Measurements from ENCODE around the gene SUCLG2.

SUCLG2 gene

DNA sequence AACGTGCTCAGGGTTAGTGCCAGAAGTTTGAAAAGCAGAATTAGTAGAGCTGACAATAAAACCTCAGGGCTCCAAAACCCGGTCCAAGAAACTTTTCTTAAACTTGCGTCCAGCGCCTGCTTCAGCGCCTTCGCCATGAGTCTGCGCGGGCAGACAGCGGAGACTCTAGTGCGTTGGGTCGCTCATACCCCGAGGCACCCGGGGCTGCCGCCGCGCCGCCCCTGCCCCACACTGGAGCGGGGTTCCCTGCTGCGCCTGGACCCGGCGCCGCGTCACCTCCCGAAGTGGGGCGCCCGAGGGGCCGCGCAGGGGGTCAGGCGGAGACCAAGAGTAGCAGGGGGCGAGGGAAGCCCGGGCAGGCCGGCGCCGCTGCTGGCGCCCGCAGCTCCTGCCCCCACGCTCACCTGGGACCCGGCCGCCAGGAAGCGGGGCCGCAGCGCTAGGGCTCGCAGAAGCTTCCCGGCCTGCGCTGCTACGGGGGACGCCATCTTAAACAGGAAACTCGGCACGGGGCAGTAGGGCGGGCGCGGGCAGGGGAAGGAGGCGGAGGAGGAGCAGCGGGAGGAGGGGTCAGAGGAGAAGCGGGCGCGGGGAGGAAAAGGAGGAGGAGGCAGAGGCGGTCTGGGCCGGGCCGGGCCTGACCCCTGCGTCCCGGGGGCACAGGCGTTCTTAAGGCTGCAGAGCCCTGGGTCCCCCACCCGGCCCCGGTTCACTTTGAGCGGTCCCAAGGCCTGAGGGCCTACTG is at the start of gene SUCLG2:
Gene SUCLG2 (minus strand): TSS at position 514 of the 745 bp plus-strand sequence. CDS start 26 bp downstream, at position 488.
- Histone ChIP-seq H3K4me2 (peak within 1 kb of the TSS; percentile 89), H3K36me3 (no peaks in the 10 kb centered on the region), H3K9me3 (no peaks in the 10 kb centered on the region; the same call in 1 of the 2 replicates), H3K27ac (peak within 1 kb of the TSS; percentile 96), H3K4me3 (peak within 1 kb of the TSS; percentile 90), H3K9ac (peak within 1 kb of the TSS; percentile 92), H3K27me3 (0 out of 2 replicates have a peak, but pooled peaks cover 7% of the 10 kb centered on the region), H3K4me1 (peaks cover 47% of the 10 kb centered on the region), H4K20me1 (no peaks in the 10 kb centered on the region; the same call in 1 of the 2 replicates)
- TF ChIP-seq Cebpa-rat (IDR thresholded peaks at IDR 0.05): no peak

DNA sequence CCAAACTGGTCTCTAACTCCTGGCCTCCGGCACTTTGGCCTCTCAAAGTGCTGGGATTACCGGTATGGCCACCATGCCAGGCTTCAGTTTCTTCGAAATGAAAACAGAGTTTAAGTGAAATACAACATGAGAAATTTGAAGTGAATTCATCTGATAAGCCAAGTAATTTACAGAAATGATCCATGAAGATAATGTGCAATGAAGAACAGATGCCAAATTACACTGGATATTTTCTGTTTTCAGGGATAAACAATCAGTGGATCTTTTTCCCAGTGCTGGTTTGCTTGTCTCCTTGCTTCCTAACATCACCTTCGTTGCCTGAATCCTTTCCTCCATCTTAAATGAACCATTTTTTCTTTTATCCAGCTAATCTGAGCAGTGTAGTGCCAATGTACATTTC is 46.2 kb upstream of the SUCLG2 start:
- H3K4me3 ChIP-seq: no peak overlapping the region
- no peaks in the 10 kb centered on the region for H4K20me1 ChIP-seq
- H3K9ac ChIP-seq: no peak overlapping the region
- H3K4me2 ChIP-seq: no peak overlapping the region
- H3K9me3 ChIP-seq: no peaks in the 10 kb centered on the region
- no peak for TF ChIP-seq Cebpa-rat (IDR thresholded peaks at IDR 0.05)
- no peaks in the 10 kb centered on the region for H3K27me3 ChIP-seq
- H3K27ac ChIP-seq: no peak overlapping the region
- H3K36me3 ChIP-seq: no peaks in the 10 kb centered on the region
- H3K4me1 ChIP-seq: no peaks in the 10 kb centered on the region

DNA sequence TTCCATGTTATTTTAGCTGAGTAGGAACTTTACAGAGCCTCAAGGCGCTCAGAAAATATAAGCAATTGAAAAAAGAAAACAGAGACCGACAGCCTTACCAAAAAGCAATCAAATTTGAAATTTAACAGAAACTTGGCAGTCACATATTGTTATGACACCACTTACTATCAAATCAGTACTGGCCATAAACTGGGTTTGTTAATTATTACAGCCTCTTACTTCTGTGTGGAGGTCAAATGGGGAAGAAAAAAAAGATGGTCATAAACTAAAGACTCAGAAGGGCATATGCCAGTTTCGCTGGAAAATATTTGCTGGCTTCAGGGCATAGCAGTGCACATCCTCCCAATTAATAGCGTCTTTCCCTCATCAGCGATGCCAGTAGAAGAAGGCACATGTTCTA is 45.5 kb upstream of the SUCLG2 start:
- Histone ChIP-seq H3K4me2 (no peak overlapping the region), H3K36me3 (no peaks in the 10 kb centered on the region), H3K4me1 (no peaks in the 10 kb centered on the region), H4K20me1 (no peaks in the 10 kb centered on the region), H3K27me3 (no peaks in the 10 kb centered on the region), H3K9ac (no peak overlapping the region), H3K4me3 (no peak overlapping the region), H3K9me3 (no peaks in the 10 kb centered on the region), H3K27ac (no peak overlapping the region)
- no peak for TF ChIP-seq Cebpa-rat (IDR thresholded peaks at IDR 0.05)

DNA sequence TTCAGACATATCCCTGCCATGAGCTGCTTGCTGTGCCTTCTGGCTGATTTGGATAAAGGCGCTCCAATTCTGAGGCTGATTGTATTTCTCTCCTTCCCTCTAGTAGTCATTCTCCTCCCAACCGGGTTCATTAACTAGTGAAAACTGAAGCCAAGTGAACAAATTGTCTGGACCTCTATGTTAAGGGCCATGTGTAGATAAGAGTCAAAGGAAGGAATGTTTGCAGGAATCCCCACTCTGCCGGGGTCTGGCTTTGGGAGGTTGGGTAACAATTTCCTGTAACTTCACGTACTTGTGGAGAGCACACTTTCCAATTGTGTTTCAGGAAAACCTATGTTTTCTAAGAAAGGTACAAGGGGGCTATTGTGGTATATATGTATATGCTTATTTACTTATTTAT is 38.2 kb upstream of the SUCLG2 start:
- Histone ChIP-seq H3K4me3 (no peak overlapping the region), H3K9me3 (no peaks in the 10 kb centered on the region), H3K9ac (no peak overlapping the region), H3K4me1 (no peaks in the 10 kb centered on the region), H3K27ac (no peak overlapping the region), H3K36me3 (no peaks in the 10 kb centered on the region), H4K20me1 (no peaks in the 10 kb centered on the region), H3K4me2 (no peak overlapping the region), H3K27me3 (no peaks in the 10 kb centered on the region)
- TF ChIP-seq Cebpa-rat (IDR thresholded peaks at IDR 0.05): no peak

- Histone ChIP-seq H3K9me3 (no peaks in the 10 kb centered on the region), H3K4me1 (no peaks in the 10 kb centered on the region), H3K4me3 (no peak overlapping the region), H3K9ac (no peak overlapping the region), H3K27ac (no peak overlapping the region), H4K20me1 (no peaks in the 10 kb centered on the region), H3K36me3 (no peaks in the 10 kb centered on the region), H3K4me2 (no peak overlapping the region), H3K27me3 (no peaks in the 10 kb centered on the region)
- no peak for TF ChIP-seq Cebpa-rat (IDR thresholded peaks at IDR 0.05)
Observed at GRCh38 chr3:67691926-67692325, 37.5 kb upstream of the SUCLG2 start.

GRCh38 chr3:67691207-67691606 is 36.8 kb upstream of the SUCLG2 start:
- H3K9ac ChIP-seq: no peak overlapping the region
- H3K4me3 ChIP-seq: no peak overlapping the region
- no peaks in the 10 kb centered on the region for H3K36me3 ChIP-seq
- no peak overlapping the region for H3K4me2 ChIP-seq
- no peaks in the 10 kb centered on the region for H3K27me3 ChIP-seq
- H4K20me1 ChIP-seq: no peaks in the 10 kb centered on the region
- no peak overlapping the region for H3K27ac ChIP-seq
- H3K4me1 ChIP-seq: peaks cover 2% of the 10 kb centered on the region
- no peaks in the 10 kb centered on the region for H3K9me3 ChIP-seq
- TF ChIP-seq Cebpa-rat (IDR thresholded peaks at IDR 0.05): no peak

DNA sequence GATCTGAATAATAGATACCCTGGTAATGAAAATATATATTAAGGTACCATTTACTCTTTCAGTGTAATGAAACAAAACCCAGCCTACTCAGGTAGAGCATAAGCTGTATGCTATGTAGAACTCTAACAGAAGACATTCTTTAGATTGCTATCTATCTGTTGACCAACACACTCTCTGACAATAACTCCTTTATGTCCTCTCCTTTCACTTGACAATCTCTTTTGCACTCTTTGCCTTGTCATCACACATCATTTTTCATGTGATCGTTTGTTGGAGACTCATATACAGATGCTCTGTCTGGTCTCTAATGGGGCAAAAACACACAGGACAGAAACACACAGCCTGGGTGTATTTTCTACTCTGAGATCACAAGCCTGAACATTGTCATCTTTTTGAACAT is 35.4 kb upstream of the SUCLG2 start:
- H3K4me2 ChIP-seq: no peak overlapping the region
- no peaks in the 10 kb centered on the region for H4K20me1 ChIP-seq
- TF ChIP-seq Cebpa-rat (IDR thresholded peaks at IDR 0.05): no peak
- H3K27me3 ChIP-seq: no peaks in the 10 kb centered on the region
- H3K4me1 ChIP-seq: peaks cover 16% of the 10 kb centered on the region
- no peak overlapping the region for H3K27ac ChIP-seq
- H3K9me3 ChIP-seq: no peaks in the 10 kb centered on the region
- no peaks in the 10 kb centered on the region for H3K36me3 ChIP-seq
- H3K4me3 ChIP-seq: no peak overlapping the region
- no peak overlapping the region for H3K9ac ChIP-seq

DNA sequence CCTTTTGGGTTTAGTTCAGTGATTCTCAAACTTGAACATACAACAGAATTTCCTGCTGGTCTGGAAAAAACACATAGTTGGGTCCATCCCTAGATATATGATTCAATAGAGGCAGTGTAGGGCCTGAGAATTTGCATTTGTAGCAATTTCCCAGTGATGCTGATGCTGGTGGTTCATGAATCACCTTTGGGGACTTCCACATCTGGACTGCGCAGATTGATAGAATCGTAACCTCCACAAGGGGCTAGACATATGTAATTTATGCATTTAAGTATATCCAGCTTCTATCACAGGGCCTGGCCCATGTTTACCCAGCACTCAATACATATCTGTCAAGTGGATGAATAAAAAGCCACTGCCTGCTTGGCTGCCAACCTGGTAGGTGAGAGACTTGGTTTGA is 33.8 kb upstream of the SUCLG2 start:
- H4K20me1 ChIP-seq: no peaks in the 10 kb centered on the region
- no peak for TF ChIP-seq Cebpa-rat (IDR thresholded peaks at IDR 0.05)

DNA sequence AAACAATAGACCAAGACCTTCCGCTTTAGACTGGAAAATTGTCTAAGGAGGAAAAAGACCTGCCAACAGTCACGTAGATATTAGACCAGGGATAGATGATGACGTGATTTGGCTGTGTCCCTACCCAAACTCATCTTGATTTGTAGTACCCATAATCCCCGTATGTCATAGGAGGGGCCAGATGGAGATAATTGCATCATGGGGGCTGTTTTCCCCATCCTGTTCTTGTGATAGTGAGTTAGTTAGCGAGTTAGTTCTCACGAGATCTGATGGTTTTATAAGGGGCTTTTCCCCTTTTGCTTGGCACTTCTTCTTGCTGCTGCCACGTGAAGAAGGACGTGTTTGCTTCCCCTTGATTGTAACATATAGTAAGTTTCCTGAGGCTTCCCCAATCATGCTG is 31.7 kb upstream of the SUCLG2 start:
- TF ChIP-seq Cebpa-rat (IDR thresholded peaks at IDR 0.05): no peak
- H3K4me2 ChIP-seq: peak overlapping the region; percentile 63

More for the DNA sequence above, 33.8 kb upstream of the SUCLG2 start:
- no peaks in the 10 kb centered on the region for H3K27me3 ChIP-seq
- no peak overlapping the region for H3K4me2 ChIP-seq
- no peak overlapping the region for H3K4me3 ChIP-seq
- no peaks in the 10 kb centered on the region for H3K36me3 ChIP-seq
- no peaks in the 10 kb centered on the region for H3K9me3 ChIP-seq
- no peak overlapping the region for H3K9ac ChIP-seq
- no peak overlapping the region for H3K27ac ChIP-seq
- H3K4me1 ChIP-seq: peaks cover 32% of the 10 kb centered on the region

DNA sequence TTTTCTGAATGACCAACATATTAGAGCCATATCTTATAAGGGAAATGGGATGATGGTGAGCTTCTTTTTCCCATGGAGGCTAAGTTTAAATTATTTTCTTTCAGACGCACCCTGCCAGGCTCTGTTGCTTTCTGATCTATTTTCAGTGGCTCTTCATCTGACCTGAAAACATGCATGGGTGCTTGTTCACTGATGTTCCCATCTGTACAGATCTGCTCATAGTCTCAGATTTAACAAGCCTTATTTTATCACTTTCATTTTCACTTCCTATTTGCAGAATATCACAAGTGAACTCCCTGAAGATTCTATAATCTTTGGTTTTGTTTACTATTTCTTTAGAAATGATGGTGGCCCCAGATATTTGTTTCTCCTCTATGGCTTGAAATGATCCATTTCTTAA is 31.1 kb upstream of the SUCLG2 start:
- Histone ChIP-seq H3K36me3 (no peaks in the 10 kb centered on the region), H3K4me2 (peak overlapping the region; percentile 63), H3K4me3 (no peak overlapping the region), H3K27me3 (no peaks in the 10 kb centered on the region), H3K27ac (0 out of 2 replicates have a peak overlapping the region, but pooled peaks have one; percentile 23), H4K20me1 (no peaks in the 10 kb centered on the region), H3K4me1 (peaks cover 35% of the 10 kb centered on the region), H3K9me3 (no peaks in the 10 kb centered on the region), H3K9ac (no peak overlapping the region)
- no peak for TF ChIP-seq Cebpa-rat (IDR thresholded peaks at IDR 0.05)

More for the DNA sequence above, 31.7 kb upstream of the SUCLG2 start:
- peaks cover 35% of the 10 kb centered on the region for H3K4me1 ChIP-seq
- H4K20me1 ChIP-seq: no peaks in the 10 kb centered on the region
- no peaks in the 10 kb centered on the region for H3K36me3 ChIP-seq
- no peaks in the 10 kb centered on the region for H3K27me3 ChIP-seq
- peak overlapping the region; percentile 4; the same call in 1 of the 2 replicates for H3K27ac ChIP-seq
- no peak overlapping the region for H3K9ac ChIP-seq
- H3K4me3 ChIP-seq: no peak overlapping the region
- H3K9me3 ChIP-seq: no peaks in the 10 kb centered on the region
